Stimulated activated CD8-positive, alpha-beta memory T cell treated with anti-CD3 and anti-CD28 coated beads, Interleukin-7, amount 100 ng/mL, for 48 hours (primary cell): ENCODE measurements around the gene FAM170B.
A peak's percentile ranks its signal among the peaks of the same experiment; 100 is the strongest.

Experiments
- DNase-seq, 2 donors: peaks; one replicate each; pipeline ENCODE4 v3.0.0-alpha.2; 2020; ENCODE audit warnings: low read depth in 1 of 2; ENCODE audit errors: extremely low read depth in 1 of 2

Gene FAM170B

GRCh38 chr10:49133706-49134248 is at the start of gene FAM170B:
TSS of gene FAM170B (minus strand) at chr10:49134021. CDS start at chr10:49133918, 103 bp downstream.
- DNase-seq = no peak

DNA sequence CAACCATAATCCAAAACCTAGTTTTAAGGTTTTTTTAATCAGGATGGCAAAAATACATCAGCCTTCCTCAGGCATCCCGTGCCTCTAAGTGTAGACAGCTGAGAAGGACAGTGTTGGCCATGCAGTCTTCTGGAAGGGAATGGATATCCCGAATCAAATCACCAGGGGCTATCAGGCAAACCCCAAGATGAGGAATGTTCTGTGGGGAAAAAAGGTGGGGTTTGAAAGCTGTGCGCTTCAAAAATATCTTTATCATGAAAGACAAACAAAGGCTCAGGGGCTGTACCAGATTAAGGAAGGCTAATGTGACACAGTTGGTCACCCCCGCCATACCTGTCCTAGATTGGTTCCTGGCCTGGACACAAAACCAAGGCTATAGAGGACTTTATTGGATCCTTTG is 49.0 kb upstream of the FAM170B start:
- DNase-seq = no peak

DNA sequence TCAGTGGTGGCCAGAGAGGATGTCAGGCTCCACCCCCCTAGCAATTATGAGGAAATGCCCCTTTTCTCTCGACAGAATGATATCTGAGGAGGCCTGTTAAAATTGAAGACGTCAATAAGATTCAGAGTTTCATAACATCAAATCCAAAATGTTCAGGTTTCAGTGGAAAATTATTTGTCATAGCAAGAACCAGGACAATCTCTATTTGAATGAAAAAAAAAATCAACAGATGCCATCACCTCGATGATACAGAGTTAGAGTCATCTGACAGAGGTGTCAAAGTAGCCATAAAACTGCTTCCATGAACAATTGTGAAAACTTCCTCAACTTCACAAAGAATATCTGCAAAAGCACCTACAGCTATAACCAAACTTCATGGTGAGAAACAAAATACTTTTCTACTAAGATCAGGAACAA is 46.6 kb upstream of the FAM170B start:
- no peak for DNase-seq

- DNase-seq = peak in 1 of 2 donors; percentile 42
These were observed 46.0 kb upstream of the FAM170B start for GRCh38 chr10:49179699-49180443.

- no peak for DNase-seq
These were observed 45.0 kb upstream of the FAM170B start for GRCh38 chr10:49178489-49179471.

GRCh38 chr10:49177391-49178355 is 43.9 kb upstream of the FAM170B start:
- peak; percentile 58 to 82 for DNase-seq

- no peak for DNase-seq
These were observed 42.8 kb upstream of the FAM170B start for GRCh38 chr10:49176310-49177268.

- no peak for DNase-seq
These were observed 41.9 kb upstream of the FAM170B start for GRCh38 chr10:49175587-49176309.

- DNase-seq = no peak
These were observed 41.2 kb upstream of the FAM170B start for GRCh38 chr10:49174926-49175500.

GRCh38 chr10:49174261-49174925 is 40.6 kb upstream of the FAM170B start:
- no peak for DNase-seq

DNA sequence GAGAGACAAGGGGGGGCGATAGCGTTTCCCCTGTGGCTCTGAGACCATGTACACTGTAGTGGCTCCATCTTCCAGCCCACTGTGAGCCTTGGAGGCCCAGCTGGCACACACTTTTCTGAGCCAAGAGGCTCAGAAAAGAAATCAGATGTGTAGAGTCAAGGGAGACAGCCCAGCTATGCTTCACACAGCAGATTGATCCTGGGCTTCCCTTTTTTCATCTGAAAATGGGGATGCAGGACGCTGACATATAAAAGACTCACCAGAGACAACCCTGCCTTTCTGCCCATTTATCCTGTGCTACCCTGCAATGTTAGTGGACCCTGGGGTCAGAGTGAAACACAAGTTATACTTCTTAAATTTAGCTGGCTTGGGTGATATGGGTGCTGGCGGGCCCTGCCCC is 40.0 kb upstream of the FAM170B start:
- no peak for DNase-seq

DNA sequence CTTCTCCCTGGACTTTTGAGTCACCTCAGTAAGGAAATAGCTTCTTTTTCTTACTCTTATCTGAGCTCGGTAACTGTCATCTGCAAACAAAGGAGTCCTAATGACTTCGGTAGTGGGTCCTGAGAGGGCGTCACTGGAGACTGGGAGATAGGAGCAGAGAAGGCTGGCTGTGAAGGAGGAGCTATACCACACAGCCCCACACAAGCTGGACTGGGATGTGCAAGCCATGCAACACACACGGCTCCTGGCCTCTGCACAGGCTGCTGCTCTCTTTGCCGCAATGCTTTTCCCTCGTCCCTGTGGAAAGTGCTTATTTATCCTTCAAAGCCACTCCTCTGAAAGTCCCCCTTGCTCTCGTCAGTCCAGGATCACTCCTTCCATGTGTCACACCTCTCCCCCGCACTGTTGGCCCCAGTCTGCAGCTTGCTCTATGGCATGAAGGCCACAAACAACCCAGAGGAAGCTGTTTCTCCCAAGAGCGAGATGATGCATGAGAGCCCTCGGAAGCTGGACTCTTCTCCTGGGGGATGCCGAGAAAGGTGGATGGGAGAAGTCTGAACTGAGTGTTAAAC is 39.5 kb upstream of the FAM170B start:
- DNase-seq = no peak

DNA sequence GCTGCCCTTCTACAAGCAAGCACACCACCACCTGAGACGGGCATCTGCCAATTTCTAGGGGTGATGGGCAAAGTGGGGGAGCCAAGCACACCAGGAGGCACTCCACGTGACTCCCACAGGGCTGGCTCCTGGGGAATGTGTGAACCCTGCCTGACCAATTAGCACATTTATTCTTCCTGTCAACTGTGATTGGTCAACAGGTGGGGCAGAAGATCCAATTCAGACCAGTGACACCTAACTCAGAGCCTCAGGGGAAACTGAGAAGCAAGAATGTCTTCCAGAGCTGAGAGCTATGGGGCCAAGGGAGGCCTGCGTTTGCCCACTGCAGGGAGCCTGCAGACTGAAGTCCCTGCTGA is 38.9 kb upstream of the FAM170B start:
- no peak for DNase-seq

DNA sequence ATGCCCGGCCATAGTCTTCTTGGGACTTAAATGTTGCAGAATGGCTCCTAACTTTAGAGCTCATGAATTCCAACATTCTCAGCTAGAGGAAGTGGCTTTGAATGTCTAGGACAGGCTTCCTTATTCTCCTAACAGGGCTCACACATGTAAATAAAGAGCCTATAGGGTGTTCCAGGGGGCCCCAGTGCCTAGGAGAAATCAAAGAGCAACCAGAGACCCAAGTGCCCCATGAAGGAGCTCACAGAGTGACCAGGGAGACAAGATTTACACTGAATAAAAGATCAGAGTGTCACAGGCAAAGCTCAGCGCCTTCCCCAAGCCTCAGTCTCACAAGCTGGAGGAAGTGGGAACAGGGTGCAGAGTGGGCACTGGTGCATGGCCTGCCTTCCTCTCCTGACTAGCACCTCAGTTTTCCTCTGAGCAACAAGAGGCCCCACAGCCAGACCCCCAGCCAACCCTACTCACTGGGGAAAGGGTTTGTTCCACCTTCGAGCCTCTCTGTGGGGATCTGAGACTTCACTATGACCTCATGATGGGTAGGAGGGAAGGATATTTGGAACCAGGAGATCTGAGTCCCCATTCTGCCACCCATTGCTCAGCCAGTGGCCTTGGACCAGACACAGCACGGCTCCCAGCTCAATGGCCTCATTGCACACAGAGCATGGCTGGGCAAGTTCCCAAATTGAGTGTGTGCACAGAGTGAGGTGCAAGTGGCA is 38.4 kb upstream of the FAM170B start:
- no peak for DNase-seq

DNA sequence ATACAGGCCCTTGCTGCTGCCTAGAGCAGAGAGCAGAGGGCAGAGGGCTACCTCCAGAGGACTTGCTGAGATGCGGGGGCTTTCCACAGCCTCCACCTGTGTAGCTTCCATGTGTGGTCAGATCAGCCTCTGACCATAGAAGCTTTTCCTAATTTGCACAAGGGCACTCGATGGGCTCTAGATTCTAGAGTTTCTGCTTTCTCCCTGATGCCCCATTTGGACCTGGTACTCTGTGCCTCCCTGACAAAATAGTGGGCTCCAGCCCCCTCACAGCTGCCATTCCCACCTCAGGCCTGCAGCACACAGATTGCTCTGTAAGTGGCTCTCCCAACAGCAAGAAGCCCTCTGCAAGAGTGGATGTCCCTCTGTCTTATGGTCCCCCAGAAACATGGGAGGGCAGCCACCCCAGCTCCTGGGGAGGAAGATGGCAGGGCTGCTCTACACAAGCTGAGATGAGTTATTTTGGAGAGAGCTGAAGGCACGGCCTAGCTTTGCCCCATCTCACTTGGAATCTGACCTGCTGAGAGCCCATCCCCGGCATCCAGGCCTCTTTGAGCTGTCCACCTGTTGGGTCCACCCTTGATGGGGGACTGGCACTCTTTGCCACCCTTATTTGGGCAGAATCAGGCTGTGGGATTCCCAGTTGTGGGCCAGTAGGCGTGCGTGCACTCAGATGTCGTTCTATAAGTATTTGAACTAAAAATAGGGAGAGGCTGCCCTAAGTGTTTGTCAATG is 37.7 kb upstream of the FAM170B start:
- DNase-seq = no peak
